Activated CD8-positive, alpha-beta T cell treated with anti-CD3 and anti-CD28 coated beads for 36 hours (primary cell): ENCODE measurements around the gene ZDHHC5. TPM values are rescaled to one million over a fixed set of nuclear protein-coding genes. Genes with fewer than 3 reads are reported as not detected.

Source experiments
- ATAC-seq: fragments of 200-7000 bp; cut with Tn5 transposase; one replicate; pipeline ENCODE4 v1.10.0; 2021; ENCODE audit warnings: mild to moderate bottlenecking, moderate library complexity
- CTCF ChIA-PET: fragments of 350-600 bp; sonication (Branson Sonifier 250); formaldehyde crosslinking; loops from one replicate; lab custom pipeline; 2021; ENCODE audit warnings: antibody characterized with exemption; lab: Charles Lee
- POLR2A ChIA-PET: fragments of 350-600 bp; sonication (Branson Sonifier 250); formaldehyde crosslinking; loops from one replicate; lab custom pipeline; 2021; ENCODE audit warnings: antibody characterized with exemption; lab: Charles Lee
- DNase-seq: peaks from one replicate; pipeline ENCODE4 v3.0.0-alpha.2; 2020
- H3K27ac Mint-ChIP-seq: one replicate; pipeline ENCODE4 v1.8.0; 2021; ENCODE audit warnings: mild to moderate bottlenecking, mixed read lengths
- H3K27me3 Mint-ChIP-seq: one replicate; pipeline ENCODE4 v1.8.0; 2021; ENCODE audit warnings: mixed read lengths
- H3K36me3 Mint-ChIP-seq: one replicate; pipeline ENCODE4 v1.8.0; 2021; ENCODE audit warnings: low read depth, mixed read lengths
- H3K4me1 Mint-ChIP-seq: one replicate; pipeline ENCODE4 v1.8.0; 2021; ENCODE audit warnings: low read depth, mixed read lengths
- H3K4me3 Mint-ChIP-seq: one replicate; pipeline ENCODE4 v1.8.0; 2021; ENCODE audit warnings: mild to moderate bottlenecking, moderate library complexity, mixed read lengths
- H3K9me3 Mint-ChIP-seq: one replicate; pipeline ENCODE4 v1.8.0; 2021; ENCODE audit warnings: mixed read lengths
- intact Hi-C: fragments of 100-400 bp; cut with micrococcal nuclease; formaldehyde crosslinking; loops from one replicate; pipeline ENCODE4 v1.10.0; 2022
- total RNA-seq, 2 experiments: library from RNA; stranded (reverse); gene quantifications; one replicate each; pipeline ENCODE4 v1.2.3, GENCODE V29; 2021
- TF ChIP-seq, protein P1 (sequence below): fragments of 200-600 bp; IDR thresholded peaks from one replicate; pipeline ENCODE4 v1.8.0; 2022; ENCODE audit warnings: antibody characterized with exemption, mild to moderate bottlenecking

The ZDHHC5 gene
- total RNA-seq, 2 experiments from 2014 or later: 53.7 to 54.8 TPM

DNA sequence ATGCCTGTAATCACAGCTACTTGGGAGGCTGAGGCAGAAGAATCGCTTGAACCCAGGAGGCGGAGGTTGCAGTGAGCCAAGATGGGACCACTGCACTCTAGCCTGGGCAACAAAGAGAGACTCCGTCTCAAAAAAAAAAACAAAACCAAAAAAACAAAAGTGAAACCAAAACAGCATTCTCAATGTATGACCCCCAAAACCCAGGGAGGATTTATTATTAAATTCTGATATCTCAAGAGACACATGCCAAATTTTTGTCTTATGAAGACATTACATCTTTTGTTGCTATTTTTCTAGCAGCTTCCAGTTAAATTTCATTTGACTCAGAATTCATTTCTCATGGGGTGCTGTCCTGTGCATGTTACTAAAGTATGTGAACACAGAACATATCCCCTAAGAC, 15.3 kb upstream of the ZDHHC5 start:
- no peak for ATAC-seq
- H3K27me3 Mint-ChIP-seq: peaks cover 13% of the 10 kb centered on the region
- intact Hi-C loops: no loop called here
- ChIA-PET CTCF (interaction anchor here (1.2 to 3.1 kb wide), 4 partner anchors 8 to 85 kb away, joined by 3 to 12 read pairs (median 8); partner anchors contain the start of gene UBE2L6), POLR2A (interaction anchor here (1.5 kb wide), 1 partner anchor 85 kb away, joined by 3 read pairs; the partner anchor contains the start of gene UBE2L6)
- no peaks in the 10 kb centered on the region for H3K9me3 Mint-ChIP-seq
- TF ChIP-seq, protein P1, sequence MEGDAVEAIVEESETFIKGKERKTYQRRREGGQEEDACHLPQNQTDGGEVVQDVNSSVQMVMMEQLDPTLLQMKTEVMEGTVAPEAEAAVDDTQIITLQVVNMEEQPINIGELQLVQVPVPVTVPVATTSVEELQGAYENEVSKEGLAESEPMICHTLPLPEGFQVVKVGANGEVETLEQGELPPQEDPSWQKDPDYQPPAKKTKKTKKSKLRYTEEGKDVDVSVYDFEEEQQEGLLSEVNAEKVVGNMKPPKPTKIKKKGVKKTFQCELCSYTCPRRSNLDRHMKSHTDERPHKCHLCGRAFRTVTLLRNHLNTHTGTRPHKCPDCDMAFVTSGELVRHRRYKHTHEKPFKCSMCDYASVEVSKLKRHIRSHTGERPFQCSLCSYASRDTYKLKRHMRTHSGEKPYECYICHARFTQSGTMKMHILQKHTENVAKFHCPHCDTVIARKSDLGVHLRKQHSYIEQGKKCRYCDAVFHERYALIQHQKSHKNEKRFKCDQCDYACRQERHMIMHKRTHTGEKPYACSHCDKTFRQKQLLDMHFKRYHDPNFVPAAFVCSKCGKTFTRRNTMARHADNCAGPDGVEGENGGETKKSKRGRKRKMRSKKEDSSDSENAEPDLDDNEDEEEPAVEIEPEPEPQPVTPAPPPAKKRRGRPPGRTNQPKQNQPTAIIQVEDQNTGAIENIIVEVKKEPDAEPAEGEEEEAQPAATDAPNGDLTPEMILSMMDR: no peak
- H3K27ac Mint-ChIP-seq: peak overlapping the region; percentile 69
- H3K36me3 Mint-ChIP-seq: peaks cover 2% of the 10 kb centered on the region
- peaks cover 35% of the 10 kb centered on the region for H3K4me1 Mint-ChIP-seq
- no peak for DNase-seq
- H3K4me3 Mint-ChIP-seq: peak overlapping the region; percentile 40

DNA sequence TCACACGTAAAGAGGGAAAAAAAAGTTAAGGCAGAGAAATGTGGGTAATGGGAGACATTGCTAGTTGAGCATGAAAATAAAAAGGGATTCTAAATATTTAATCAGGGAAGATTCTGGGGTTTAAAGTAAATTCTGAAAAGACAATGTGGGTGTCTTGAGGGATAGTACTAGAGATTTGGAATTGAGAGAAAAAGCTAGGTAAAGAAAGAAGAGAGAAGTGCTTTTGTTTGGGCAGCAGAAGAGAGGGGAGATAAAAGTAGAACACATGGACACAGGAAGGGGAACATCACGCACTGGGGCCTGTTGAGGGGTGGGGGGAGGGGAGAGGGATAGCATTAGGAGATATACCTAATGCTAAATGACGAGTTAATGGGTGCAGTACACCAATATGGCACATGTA, 14.8 kb upstream of the ZDHHC5 start:
- Mint-ChIP-seq H3K36me3 (peaks cover 2% of the 10 kb centered on the region), H3K9me3 (no peaks in the 10 kb centered on the region), H3K4me3 (no peak overlapping the region), H3K4me1 (peaks cover 34% of the 10 kb centered on the region), H3K27ac (peak overlapping the region; percentile 72), H3K27me3 (peaks cover 8% of the 10 kb centered on the region)
- TF ChIP-seq, protein P1: no peak
- intact Hi-C loops: no loop called here
- ATAC-seq: no peak
- CTCF ChIA-PET: interaction anchor here (1.2 to 3.1 kb wide), 7 partner anchors 9 to 195 kb away, joined by 3 to 12 read pairs (median 6); partner anchors contain the start of gene UBE2L6
- no peak for DNase-seq
- POLR2A ChIA-PET: interaction anchor here (1.5 kb wide), 1 partner anchor 85 kb away, joined by 3 read pairs; the partner anchor contains the start of gene UBE2L6

DNA sequence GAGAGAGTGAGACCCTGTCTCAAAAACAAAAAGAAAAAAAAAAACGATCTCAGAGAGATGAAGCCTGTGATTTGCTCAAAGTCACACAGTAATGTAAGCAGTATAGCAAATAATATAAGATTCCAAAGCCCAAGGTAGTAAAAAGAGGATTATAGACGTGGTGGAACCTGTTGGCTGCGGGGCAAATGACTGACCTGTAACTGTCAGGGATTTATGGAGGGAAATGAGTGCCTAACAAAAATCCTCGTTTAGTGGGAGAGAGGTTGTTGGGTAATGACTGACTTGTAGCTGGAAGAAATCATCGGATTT, 11.1 kb upstream of the ZDHHC5 start:
- H3K36me3 Mint-ChIP-seq: peaks cover 23% of the 10 kb centered on the region
- H3K27me3 Mint-ChIP-seq: no peaks in the 10 kb centered on the region
- TF ChIP-seq, protein P1: no peak
- peak overlapping the region; percentile 97 for H3K27ac Mint-ChIP-seq
- DNase-seq (no peak), ATAC-seq (no peak)
- H3K4me1 Mint-ChIP-seq: peaks cover 30% of the 10 kb centered on the region
- intact Hi-C loops: loop anchor here (1.0 kb wide), 1 partner anchor 10 kb away; no protein-coding TSS in a partner anchor
- H3K4me3 Mint-ChIP-seq: peak overlapping the region; percentile 90
- H3K9me3 Mint-ChIP-seq: no peaks in the 10 kb centered on the region
- ChIA-PET POLR2A (interaction anchor here (0.8 to 3.0 kb wide), 4 partner anchors 10 to 115 kb away, joined by 3 to 28 read pairs (median 4); partner anchors contain the start of genes UBE2L6 and ZDHHC5), CTCF (interaction anchor here (1.1 to 1.3 kb wide), 5 partner anchors 10 to 130 kb away, joined by 3 to 9 read pairs (median 4); partner anchors contain the start of gene UBE2L6)

DNA sequence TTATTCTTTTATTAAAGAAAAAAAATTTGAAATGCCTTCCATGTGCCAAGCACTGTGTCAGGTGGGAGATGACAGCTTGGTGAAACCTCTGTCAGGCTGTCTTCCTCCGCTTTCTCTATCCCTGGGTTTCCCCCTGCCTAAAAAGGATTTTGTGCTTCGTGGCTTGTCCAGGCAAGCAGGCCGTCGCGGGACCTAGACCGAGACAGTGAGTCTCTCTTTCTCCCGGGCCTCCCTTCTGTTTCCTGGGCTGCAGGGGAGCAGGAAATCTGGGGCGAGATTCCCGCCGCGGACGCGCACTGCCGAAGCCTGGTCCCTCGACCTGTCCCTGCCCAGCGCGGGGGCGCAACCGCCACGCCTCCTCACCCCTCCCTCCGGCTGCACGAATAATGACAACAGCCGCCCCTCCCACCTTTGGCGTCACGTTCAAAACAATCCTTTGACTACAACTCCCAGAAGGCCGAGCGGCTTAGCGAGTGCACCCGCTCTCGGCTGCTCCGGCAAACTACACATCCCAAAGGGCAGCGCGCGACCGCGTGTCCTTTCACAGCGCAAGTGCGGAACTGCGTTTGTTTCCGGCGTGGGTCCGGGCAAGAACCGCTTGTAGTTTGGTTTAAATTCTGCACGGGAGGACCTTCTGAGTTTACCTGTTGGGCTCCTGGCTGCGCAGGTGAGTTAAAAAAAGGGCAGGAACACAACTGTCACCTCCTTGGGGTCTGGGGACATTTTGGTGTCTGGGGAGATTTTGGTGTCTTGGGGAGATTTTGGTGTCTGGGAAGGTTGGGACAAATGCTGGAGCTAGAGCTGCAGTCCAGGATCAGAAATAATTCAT, 10.5 kb upstream of the ZDHHC5 start, which contains the start of gene CLP1:
Gene CLP1, plus strand, starts transcription at position 569 of the 829 bp plus-strand sequence. CDS start 1,715 bp downstream, outside the sequence.
- H3K27me3 Mint-ChIP-seq: no peaks in the 10 kb centered on the region
- peak within 1 kb of the TSS; percentile 97 for H3K27ac Mint-ChIP-seq
- intact Hi-C loops: loop anchor here (1.0 kb wide), 1 partner anchor 10 kb away; no protein-coding TSS in a partner anchor
- H3K9me3 Mint-ChIP-seq: no peaks in the 10 kb centered on the region
- H3K4me3 Mint-ChIP-seq: peak within 1 kb of the TSS; percentile 90
- peaks cover 27% of the 10 kb centered on the region for H3K36me3 Mint-ChIP-seq
- CTCF ChIA-PET: interaction anchor here (1.1 to 1.4 kb wide), 7 partner anchors 9 to 143 kb away, joined by 3 to 9 read pairs (median 4); partner anchors contain the start of gene UBE2L6
- peak; percentile 98 for ATAC-seq
- TF ChIP-seq, protein P1: no peak
- peak; percentile 100 for DNase-seq
- POLR2A ChIA-PET: interaction anchor here (0.6 to 3.0 kb wide), 9 partner anchors 8 to 935 kb away, joined by 3 to 28 read pairs (median 3); partner anchors contain the start of genes SELENOH, UBE2L6, YPEL4 and ZDHHC5
- H3K4me1 Mint-ChIP-seq: peaks cover 33% of the 10 kb centered on the region
